ENCODE measurements around the gene TMCC1.
"Not testable (repeated sequence)": the region's sequence is repeated elsewhere in the genome, so short reads cannot be mapped to it uniquely, and the experiment has no call there.

Gene TMCC1

GRCh38 chr3:129897026-129897425 lies 3.5 kb upstream of the TMCC1 start:
- in situ Hi-C loops (cut with MboI; ENCODE audit: low sequenced_read_pairs) = no loop called here

- in situ Hi-C loops (cut with MboI; ENCODE audit: low sequenced_read_pairs) = no loop called here
Observed at GRCh38 chr3:129892857-129893580, 492 bp downstream of the TMCC1 start.

GRCh38 chr3:129892486-129892856 lies 1.0 kb downstream of the TMCC1 start:
- in situ Hi-C loops (cut with MboI; ENCODE audit: low sequenced_read_pairs) = no loop called here

GRCh38 chr3:129890891-129891290 lies 2.6 kb downstream of the TMCC1 start:
- in situ Hi-C loops (cut with MboI; ENCODE audit: low sequenced_read_pairs) = no loop called here

GRCh38 chr3:129890125-129890524 lies 3.4 kb downstream of the TMCC1 start:
- in situ Hi-C loops (cut with MboI; ENCODE audit: low sequenced_read_pairs) = no loop called here

- in situ Hi-C loops (cut with MboI; ENCODE audit: low sequenced_read_pairs) = no loop called here
Observed at GRCh38 chr3:129888771-129889170, 4.7 kb downstream of the TMCC1 start.

GRCh38 chr3:129881261-129881660 lies 12.2 kb downstream of the TMCC1 start:
- in situ Hi-C loops (cut with MboI; ENCODE audit: low sequenced_read_pairs) = no loop called here

- in situ Hi-C loops (cut with MboI; ENCODE audit: low sequenced_read_pairs) = no loop called here
Observed at GRCh38 chr3:129878355-129878754, 15.2 kb downstream of the TMCC1 start.

- in situ Hi-C loops (cut with MboI; ENCODE audit: low sequenced_read_pairs) = not testable (repeated sequence)
Observed at GRCh38 chr3:129874479-129874878, 19.0 kb downstream of the TMCC1 start.

GRCh38 chr3:129868912-129869311 lies 24.6 kb downstream of the TMCC1 start:
- in situ Hi-C loops (cut with MboI; ENCODE audit: low sequenced_read_pairs) = no loop called here

- in situ Hi-C loops (cut with MboI; ENCODE audit: low sequenced_read_pairs) = no loop called here
Observed at GRCh38 chr3:129867506-129868124, 25.9 kb downstream of the TMCC1 start.

GRCh38 chr3:129865806-129866205 lies 27.7 kb downstream of the TMCC1 start:
- in situ Hi-C loops (cut with MboI; ENCODE audit: low sequenced_read_pairs) = no loop called here

GRCh38 chr3:129864519-129864918 lies 29.0 kb downstream of the TMCC1 start:
- in situ Hi-C loops (cut with MboI; ENCODE audit: low sequenced_read_pairs) = no loop called here

- in situ Hi-C loops (cut with MboI; ENCODE audit: low sequenced_read_pairs) = no loop called here
Observed at GRCh38 chr3:129859272-129859671, 34.2 kb downstream of the TMCC1 start.

GRCh38 chr3:129857899-129858298 lies 35.6 kb downstream of the TMCC1 start:
- in situ Hi-C loops (cut with MboI; ENCODE audit: low sequenced_read_pairs) = no loop called here

- in situ Hi-C loops (cut with MboI; ENCODE audit: low sequenced_read_pairs) = not testable (repeated sequence)
Observed at GRCh38 chr3:129856790-129857189, 36.7 kb downstream of the TMCC1 start.

- in situ Hi-C loops (cut with MboI; ENCODE audit: low sequenced_read_pairs) = no loop called here
Observed at GRCh38 chr3:129855832-129856419, 37.6 kb downstream of the TMCC1 start.

GRCh38 chr3:129855170-129855831 lies 38.2 kb downstream of the TMCC1 start:
- in situ Hi-C loops (cut with MboI; ENCODE audit: low sequenced_read_pairs) = no loop called here

GRCh38 chr3:129854460-129854859 lies 39.1 kb downstream of the TMCC1 start:
- in situ Hi-C loops (cut with MboI; ENCODE audit: low sequenced_read_pairs) = no loop called here

GRCh38 chr3:129845956-129846355 lies 47.6 kb downstream of the TMCC1 start:
- in situ Hi-C loops (cut with MboI; ENCODE audit: low sequenced_read_pairs) = no loop called here

- in situ Hi-C loops (cut with MboI; ENCODE audit: low sequenced_read_pairs) = no loop called here
Observed at GRCh38 chr3:129840707-129841360, 52.7 kb downstream of the TMCC1 start.
